Kidney epithelial cell (primary cell): ENCODE data around the gene KIAA1191. TPM values are rescaled to one million over a fixed set of nuclear protein-coding genes. Genes with fewer than 3 reads are reported as not detected.

Experiments
- DNase-seq: peaks from one replicate; pipeline ENCODE4 v3.0.0-alpha.2; 2010; ENCODE audit warnings: low read depth
- H3K27me3 ChIP-seq: 2 replicates; pipeline ENCODE4 v1.6.0; 2011; ENCODE audit warnings: low read length; ENCODE audit not compliant: control insufficient read depth, insufficient read depth
- H3K36me3 ChIP-seq: 2 replicates; pipeline ENCODE4 v1.5.1; 2011; ENCODE audit warnings: low read length; ENCODE audit not compliant: control insufficient read depth, insufficient read depth
- H3K4me3 ChIP-seq: 2 replicates; pipeline ENCODE4 v1.5.1; 2011; ENCODE audit warnings: low read depth, mild to moderate bottlenecking, control low read depth, low read length
- CTCF ChIP-seq: IDR thresholded peaks from 2 replicates; pipeline ENCODE4 v1.5.1; 2011; ENCODE audit warnings: mild to moderate bottlenecking, moderate library complexity, low read length, control low read depth, inconsistent platforms; ENCODE audit not compliant: insufficient read depth, poor library complexity, severe bottlenecking
- total RNA-seq: library from RNA; depleted of rRNA; stranded (reverse); fragments of >200 nt; gene quantifications from 2 replicates; pipeline ENCODE4 v1.2.3, GENCODE V29; 2015

The KIAA1191 gene
- total RNA-seq, 1 donor from 2014 or later, result 92.4 TPM

- Histone ChIP-seq H3K4me3 (no peak overlapping the region), H3K36me3 (peaks cover 2% of the 10 kb centered on the region), H3K27me3 (no peaks in the 10 kb centered on the region)
- DNase-seq, result no peak
- no peak for TF ChIP-seq CTCF
Measured at GRCh38 chr5:176368726-176369125, 7.2 kb upstream of the KIAA1191 start.

GRCh38 chr5:176366232-176366894 is 4.8 kb upstream of the KIAA1191 start:
- TF ChIP-seq CTCF, result no peak
- DNase-seq, result no peak
- Histone ChIP-seq H3K36me3 (no peaks in the 10 kb centered on the region), H3K27me3 (no peaks in the 10 kb centered on the region), H3K4me3 (peak overlapping the region; percentile 78)

GRCh38 chr5:176365351-176366231 is 4.0 kb upstream of the KIAA1191 start, which contains the start of gene ARL10:
ARL10 (plus strand) TSS chr5:176365487; CDS start chr5:176365564, 77 bp downstream.
- TF ChIP-seq CTCF, result no peak
- Histone ChIP-seq H3K4me3 (peak within 1 kb of the TSS; percentile 78), H3K27me3 (no peaks in the 10 kb centered on the region), H3K36me3 (no peaks in the 10 kb centered on the region)
- DNase-seq, result no peak

- DNase-seq, result no peak
- Histone ChIP-seq H3K27me3 (no peaks in the 10 kb centered on the region), H3K4me3 (peak overlapping the region; percentile 78), H3K36me3 (no peaks in the 10 kb centered on the region)
- TF ChIP-seq CTCF, result no peak
Measured at GRCh38 chr5:176364765-176365350, 3.3 kb upstream of the KIAA1191 start.

- Histone ChIP-seq H3K4me3 (no peak overlapping the region), H3K36me3 (no peaks in the 10 kb centered on the region), H3K27me3 (no peaks in the 10 kb centered on the region)
- TF ChIP-seq CTCF, result no peak
- no peak for DNase-seq
Measured at GRCh38 chr5:176362233-176362490, 598 bp upstream of the KIAA1191 start.
